ENCODE measurements around the gene PLEKHA5.
"Not testable (repeated sequence)": the region's sequence is repeated elsewhere in the genome, so short reads cannot be mapped to it uniquely, and the experiment has no call there.

Gene PLEKHA5

GRCh38 chr12:19412844-19413243 lies 283.3 kb downstream of the PLEKHA5 start:
- no peak for DNase-seq

GRCh38 chr12:19413582-19413981 lies 284.0 kb downstream of the PLEKHA5 start:
- not testable (repeated sequence) for DNase-seq

- no peak for DNase-seq
Observed at GRCh38 chr12:19415563-19415962, 286.0 kb downstream of the PLEKHA5 start.

DNA sequence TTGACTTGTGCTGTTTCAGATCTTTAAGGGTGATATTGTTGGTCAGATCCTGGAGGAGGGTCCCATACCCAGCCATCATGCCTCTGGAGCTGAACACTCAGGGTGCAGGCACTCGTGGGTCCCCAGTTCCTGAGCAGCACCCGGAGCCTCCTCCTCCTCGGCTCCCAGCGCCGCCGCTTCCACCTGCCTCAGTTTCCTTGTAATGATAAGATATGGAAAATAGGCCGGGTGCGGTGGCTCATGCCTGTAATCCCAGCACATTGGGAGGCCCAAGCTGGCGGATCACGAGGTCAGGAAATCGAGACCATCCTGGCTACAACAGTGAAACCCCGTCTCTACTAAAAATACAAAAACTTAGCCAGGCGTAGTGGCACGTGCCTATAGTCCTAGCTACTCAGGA lies 289.6 kb downstream of the PLEKHA5 start:
- DNase-seq: no peak

GRCh38 chr12:19421503-19422282 lies 292.2 kb downstream of the PLEKHA5 start:
- no peak for DNase-seq

DNA sequence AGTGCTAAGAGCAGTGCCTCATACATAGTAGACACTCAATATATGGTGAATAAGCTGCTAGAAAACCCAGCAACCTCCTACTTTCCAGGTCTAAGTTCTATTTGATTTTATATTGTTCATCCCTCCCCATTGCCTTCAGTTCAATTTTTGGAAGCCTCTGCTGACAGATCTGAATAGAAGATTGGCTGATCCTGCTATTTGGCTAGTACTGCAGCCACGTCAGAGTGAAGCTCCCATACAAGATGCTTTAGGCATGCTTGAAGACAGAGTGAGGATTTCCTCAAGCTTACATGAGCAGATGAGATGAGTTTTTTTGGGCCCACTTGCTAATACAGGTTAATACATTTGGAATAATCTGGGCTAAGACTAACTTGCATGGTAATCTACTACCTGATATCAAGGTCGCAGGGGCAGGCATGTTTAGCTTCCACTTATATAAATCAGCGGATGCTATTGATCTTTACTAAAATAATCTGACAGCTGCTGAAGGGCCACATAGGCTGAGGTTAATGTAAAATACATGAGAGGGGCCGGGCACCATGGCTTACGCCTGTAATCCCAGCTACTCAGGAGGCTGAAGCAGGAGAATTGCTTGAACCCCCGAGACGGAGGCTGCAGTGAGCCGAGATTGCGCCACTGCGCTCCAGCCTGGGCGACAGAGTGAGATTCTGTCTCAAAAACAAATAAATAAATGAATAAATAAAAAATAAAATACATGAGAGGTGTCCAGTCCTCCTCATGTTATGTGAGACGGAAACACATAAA lies 293.8 kb downstream of the PLEKHA5 start:
- DNase-seq: no peak

All from activated CD4-positive, alpha-beta T cell treated with anti-CD3 and anti-CD28 coated beads for 4 hours (primary cell).